PC-9 (cell line): Measurements from ENCODE around the gene DIP2C. TPM values are rescaled to one million over a fixed set of nuclear protein-coding genes. Genes with fewer than 3 reads are reported as not detected.

ENCODE experiments used
- BruUV-seq: library from RNA; stranded (reverse); fragments of 400-500 nt; replicated peaks from 2 replicates; lab custom pipeline; 2021; lab: Mats Ljungman, UMichigan
- CTCF ChIA-PET: fragments of 300-600 bp; sonication (Branson Sonifier 250); formaldehyde crosslinking; loops from one replicate; lab custom pipeline; 2022; ENCODE audit warnings: antibody characterized with exemption; lab: Charles Lee
- POLR2A ChIA-PET: fragments of 300-600 bp; sonication (Branson Sonifier 250); formaldehyde crosslinking; loops from one replicate; lab custom pipeline; 2022; ENCODE audit warnings: antibody characterized with exemption; ENCODE audit not compliant: unreplicated experiment; lab: Charles Lee
- DNase-seq, 2 experiments: peaks; one replicate each; pipeline versions ENCODE4 v3.0.0 to v3.0.0-alpha.2; 2015 to 2022; ENCODE audit warnings: mixed read lengths in 1 of 2
- H2AFZ ChIP-seq: fragments of 200-600 bp; sonication (generic); 2 replicates; pipeline ENCODE4 v1.8.1; 2017; ENCODE audit warnings: antibody characterized with exemption
- H3F3A ChIP-seq: fragments of 200-600 bp; sonication (generic); 2 replicates; pipeline ENCODE4 v1.8.1; 2017; ENCODE audit warnings: antibody characterized with exemption, mild to moderate bottlenecking, low read depth; ENCODE audit not compliant: insufficient read depth
- H3K27ac ChIP-seq: fragments of 200-600 bp; sonication (generic); 2 replicates; pipeline ENCODE4 v1.6.1; 2016; ENCODE audit warnings: mixed run types
- H3K27me3 ChIP-seq: fragments of 200-600 bp; sonication (generic); 2 replicates; pipeline ENCODE4 v1.6.1; 2016; ENCODE audit warnings: low read depth, mixed run types; ENCODE audit not compliant: insufficient read depth
- H3K36me3 ChIP-seq: fragments of 200-600 bp; sonication (generic); 2 replicates; pipeline ENCODE4 v1.6.1; 2016; ENCODE audit warnings: low read depth, mixed run types
- H3K4me1 ChIP-seq: fragments of 200-600 bp; sonication (generic); replicated peaks from 2 replicates; pipeline ENCODE4 v1.6.1; 2016; ENCODE audit warnings: mixed run types; ENCODE audit not compliant: insufficient read depth
- H3K4me2 ChIP-seq: fragments of 200-600 bp; sonication (generic); 2 replicates; pipeline ENCODE4 v1.6.1; 2017; ENCODE audit warnings: mixed run types
- H3K4me3 ChIP-seq: fragments of 200-600 bp; sonication (generic); 2 replicates; pipeline ENCODE4 v1.6.1; 2016; ENCODE audit warnings: mixed run types
- H3K79me2 ChIP-seq: fragments of 200-600 bp; sonication (generic); 2 replicates; pipeline ENCODE4 v1.6.1; 2017; ENCODE audit warnings: low read depth, mixed run types
- H3K9me2 ChIP-seq: fragments of 200-600 bp; sonication (generic); 2 replicates; pipeline ENCODE4 v1.8.1; 2017; ENCODE audit warnings: mild to moderate bottlenecking; ENCODE audit not compliant: insufficient read depth
- H3K9me3 ChIP-seq: fragments of 200-600 bp; sonication (generic); 2 replicates; pipeline ENCODE4 v1.8.1; 2016; ENCODE audit warnings: low read depth; ENCODE audit not compliant: insufficient read depth
- H4K20me1 ChIP-seq: fragments of 200-600 bp; sonication (generic); 2 replicates; pipeline ENCODE4 v1.8.1; 2017; ENCODE audit not compliant: insufficient read depth
- EZH2 ChIP-seq: fragments of 200-600 bp; sonication (generic); IDR thresholded peaks from 2 replicates; pipeline ENCODE4 v1.8.0; 2017; ENCODE audit warnings: antibody characterized with exemption, low read depth
- intact Hi-C: fragments of 100-400 bp; cut with micrococcal nuclease; formaldehyde crosslinking; loops from one replicate; pipeline ENCODE4 v1.10.0; 2022; ENCODE audit not compliant: unreplicated experiment
- total RNA-seq: library from RNA; stranded (reverse); gene quantifications from 2 replicates; pipeline ENCODE4 v1.2.3, GENCODE V29; 2021
- TF ChIP-seq, protein P1 (sequence below): fragments of 200-600 bp; sonication (generic); conservative IDR thresholded peaks from 2 replicates; pipeline ENCODE4 v1.6.1; 2017; ENCODE audit warnings: mixed run types, antibody characterized with exemption, mild to moderate bottlenecking, moderate library complexity

The DIP2C gene
- total RNA-seq, 1 experiment from 2014 or later: 0.83 TPM

DNA sequence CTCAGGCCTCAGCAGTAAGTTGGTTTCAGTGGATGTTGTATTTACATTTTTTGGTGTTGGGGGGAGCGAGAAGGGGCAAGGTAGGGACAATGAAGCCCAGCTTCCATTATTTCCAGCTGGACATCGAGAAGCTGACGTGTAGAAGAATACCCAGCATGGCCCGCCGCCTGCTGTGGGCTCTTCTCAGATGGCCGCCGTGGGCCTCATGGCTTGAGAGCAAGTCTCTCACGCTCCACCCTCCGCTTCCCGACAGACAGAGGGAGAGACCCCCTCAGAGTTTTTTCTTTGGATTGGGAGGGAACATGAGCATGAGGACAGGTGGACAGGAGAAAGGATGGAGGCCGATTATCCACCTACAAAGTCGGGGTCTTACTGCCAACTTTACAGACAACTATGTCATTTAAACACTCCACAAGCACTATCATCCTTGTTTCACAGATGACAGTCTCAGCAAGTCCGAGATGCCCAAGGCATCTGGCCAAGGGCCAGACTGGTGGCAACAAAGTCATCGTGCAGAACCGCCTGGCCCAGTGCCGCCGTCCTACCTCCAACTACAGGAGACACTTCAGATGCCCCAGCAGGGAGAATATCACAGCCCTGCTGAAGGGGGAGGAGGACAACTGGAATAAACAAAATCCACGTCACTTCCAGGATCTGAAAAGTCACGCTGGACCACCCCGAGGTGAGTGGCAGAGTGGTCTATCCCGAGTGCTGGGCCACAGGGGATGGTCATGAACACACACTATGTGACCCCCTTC is 195.9 kb downstream of the DIP2C start:
- no TSS peak for BruUV-seq

DNA sequence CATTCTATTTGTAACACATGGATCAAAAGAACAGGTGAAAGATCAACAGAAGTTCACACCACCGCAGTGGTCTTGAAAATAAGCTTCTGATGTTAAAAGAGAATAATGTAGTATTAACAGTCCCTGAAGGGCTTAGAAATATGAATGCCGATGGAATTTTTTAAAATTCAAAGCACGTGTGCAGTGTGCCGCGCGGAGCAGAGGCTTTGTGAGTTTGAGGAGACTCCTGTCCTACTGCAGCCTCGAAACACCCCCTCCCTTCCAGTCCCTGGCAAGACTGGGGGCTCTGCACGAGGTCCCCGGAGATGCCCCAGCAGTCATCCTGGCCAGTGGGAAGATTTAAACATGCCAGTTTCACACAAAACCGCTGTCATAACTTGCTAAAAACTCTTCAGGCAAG is 196.6 kb downstream of the DIP2C start:
- H3K4me1 ChIP-seq: no peaks in the 10 kb centered on the region

More for the DNA sequence above, 195.9 kb downstream of the DIP2C start:
- no peak overlapping the region for H3K27ac ChIP-seq
- H2AFZ ChIP-seq: no peak overlapping the region
- no peaks in the 10 kb centered on the region for H4K20me1 ChIP-seq
- TF ChIP-seq, protein P1, sequence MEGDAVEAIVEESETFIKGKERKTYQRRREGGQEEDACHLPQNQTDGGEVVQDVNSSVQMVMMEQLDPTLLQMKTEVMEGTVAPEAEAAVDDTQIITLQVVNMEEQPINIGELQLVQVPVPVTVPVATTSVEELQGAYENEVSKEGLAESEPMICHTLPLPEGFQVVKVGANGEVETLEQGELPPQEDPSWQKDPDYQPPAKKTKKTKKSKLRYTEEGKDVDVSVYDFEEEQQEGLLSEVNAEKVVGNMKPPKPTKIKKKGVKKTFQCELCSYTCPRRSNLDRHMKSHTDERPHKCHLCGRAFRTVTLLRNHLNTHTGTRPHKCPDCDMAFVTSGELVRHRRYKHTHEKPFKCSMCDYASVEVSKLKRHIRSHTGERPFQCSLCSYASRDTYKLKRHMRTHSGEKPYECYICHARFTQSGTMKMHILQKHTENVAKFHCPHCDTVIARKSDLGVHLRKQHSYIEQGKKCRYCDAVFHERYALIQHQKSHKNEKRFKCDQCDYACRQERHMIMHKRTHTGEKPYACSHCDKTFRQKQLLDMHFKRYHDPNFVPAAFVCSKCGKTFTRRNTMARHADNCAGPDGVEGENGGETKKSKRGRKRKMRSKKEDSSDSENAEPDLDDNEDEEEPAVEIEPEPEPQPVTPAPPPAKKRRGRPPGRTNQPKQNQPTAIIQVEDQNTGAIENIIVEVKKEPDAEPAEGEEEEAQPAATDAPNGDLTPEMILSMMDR: no peak
- TF ChIP-seq EZH2: no peak
- ChIA-PET CTCF (no interaction called here), POLR2A (no interaction called here)
- H3K9me2 ChIP-seq: no peaks in the 10 kb centered on the region
- H3K4me2 ChIP-seq: no peak overlapping the region
- no peak for DNase-seq
- H3F3A ChIP-seq: no peaks in the 10 kb centered on the region
- no peaks in the 10 kb centered on the region for H3K36me3 ChIP-seq
- no peak overlapping the region for H3K4me3 ChIP-seq
- H3K4me1 ChIP-seq: no peaks in the 10 kb centered on the region
- H3K27me3 ChIP-seq: peaks cover 77% of the 10 kb centered on the region
- intact Hi-C loops: no loop called here
- H3K79me2 ChIP-seq: no peaks in the 10 kb centered on the region
- H3K9me3 ChIP-seq: no peaks in the 10 kb centered on the region

DNA sequence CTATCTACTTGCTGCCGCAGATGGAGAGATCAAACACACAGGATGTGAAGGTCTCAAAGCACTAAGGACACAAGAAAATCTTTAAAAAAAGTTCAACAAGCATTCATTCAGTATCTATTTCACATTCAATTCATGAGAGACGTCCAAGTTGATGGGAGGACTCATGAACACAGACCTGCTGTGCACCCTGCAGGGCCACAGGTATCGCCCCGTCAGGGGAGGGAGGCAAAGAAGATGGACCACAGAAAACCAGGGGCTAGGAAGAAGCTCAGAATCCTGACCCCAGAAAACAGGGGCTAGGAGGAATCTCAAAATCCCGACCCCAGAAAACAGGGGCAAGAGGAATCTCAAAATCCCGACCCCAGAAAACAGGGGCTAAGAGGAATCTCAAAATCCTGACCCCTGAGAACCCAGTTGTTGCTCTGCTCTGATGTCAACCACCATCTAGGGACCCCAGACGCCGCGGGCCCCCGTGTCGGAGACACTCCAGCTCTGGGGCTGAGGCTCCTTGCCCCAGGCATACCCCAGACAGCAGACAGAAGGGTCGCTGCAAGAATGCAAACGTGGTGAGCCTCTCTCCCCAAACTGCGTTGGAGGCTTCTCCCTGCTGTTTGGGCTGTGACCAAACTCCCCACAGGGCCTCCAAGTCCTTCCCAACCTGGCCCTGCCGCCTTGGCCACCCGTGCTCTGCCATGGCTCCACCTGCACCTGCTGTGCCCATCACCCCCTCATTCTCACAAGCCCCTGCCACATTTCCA is 197.6 kb downstream of the DIP2C start:
- Histone ChIP-seq H3K4me3 (no peak overlapping the region), H3K79me2 (no peaks in the 10 kb centered on the region)

More for the DNA sequence above, 196.6 kb downstream of the DIP2C start:
- Histone ChIP-seq H3K36me3 (no peaks in the 10 kb centered on the region), H3K9me3 (no peaks in the 10 kb centered on the region), H2AFZ (no peak overlapping the region), H3K79me2 (no peaks in the 10 kb centered on the region), H3K4me3 (no peak overlapping the region), H3K27me3 (peaks cover 77% of the 10 kb centered on the region), H3K9me2 (no peaks in the 10 kb centered on the region), H4K20me1 (no peaks in the 10 kb centered on the region), H3K27ac (no peak overlapping the region), H3F3A (no peaks in the 10 kb centered on the region), H3K4me2 (no peak overlapping the region)
- DNase-seq: no peak
- no TSS peak for BruUV-seq
- CTCF ChIA-PET: no interaction called here
- POLR2A ChIA-PET: no interaction called here
- intact Hi-C loops: no loop called here
- TF ChIP-seq, protein P1: no peak
- TF ChIP-seq EZH2: no peak

More for the DNA sequence above, 197.6 kb downstream of the DIP2C start:
- Histone ChIP-seq H3K9me3 (no peaks in the 10 kb centered on the region), H3K4me1 (no peaks in the 10 kb centered on the region), H4K20me1 (no peaks in the 10 kb centered on the region), H3K9me2 (no peaks in the 10 kb centered on the region), H3F3A (no peaks in the 10 kb centered on the region), H3K36me3 (no peaks in the 10 kb centered on the region), H3K27me3 (peaks cover 76% of the 10 kb centered on the region), H3K27ac (no peak overlapping the region), H3K4me2 (no peak overlapping the region), H2AFZ (no peak overlapping the region)
- ChIA-PET POLR2A (no interaction called here), CTCF (no interaction called here)
- no TSS peak for BruUV-seq
- no peak for DNase-seq
- intact Hi-C loops: no loop called here
- TF ChIP-seq, protein P1: no peak
- TF ChIP-seq EZH2: no peak
